T1000 (cell line): ENCODE data around the gene KRTAP12-3.
"Not testable (repeated sequence)": the region's sequence is repeated elsewhere in the genome, so short reads cannot be mapped to it uniquely, and the experiment has no call there.

Source experiments
- DNase-seq: peaks from one replicate; lab custom pipeline; 2025; ENCODE audit warnings: mixed read lengths; lab: John Stamatoyannopoulos, UW

KRTAP12-3 gene

DNA sequence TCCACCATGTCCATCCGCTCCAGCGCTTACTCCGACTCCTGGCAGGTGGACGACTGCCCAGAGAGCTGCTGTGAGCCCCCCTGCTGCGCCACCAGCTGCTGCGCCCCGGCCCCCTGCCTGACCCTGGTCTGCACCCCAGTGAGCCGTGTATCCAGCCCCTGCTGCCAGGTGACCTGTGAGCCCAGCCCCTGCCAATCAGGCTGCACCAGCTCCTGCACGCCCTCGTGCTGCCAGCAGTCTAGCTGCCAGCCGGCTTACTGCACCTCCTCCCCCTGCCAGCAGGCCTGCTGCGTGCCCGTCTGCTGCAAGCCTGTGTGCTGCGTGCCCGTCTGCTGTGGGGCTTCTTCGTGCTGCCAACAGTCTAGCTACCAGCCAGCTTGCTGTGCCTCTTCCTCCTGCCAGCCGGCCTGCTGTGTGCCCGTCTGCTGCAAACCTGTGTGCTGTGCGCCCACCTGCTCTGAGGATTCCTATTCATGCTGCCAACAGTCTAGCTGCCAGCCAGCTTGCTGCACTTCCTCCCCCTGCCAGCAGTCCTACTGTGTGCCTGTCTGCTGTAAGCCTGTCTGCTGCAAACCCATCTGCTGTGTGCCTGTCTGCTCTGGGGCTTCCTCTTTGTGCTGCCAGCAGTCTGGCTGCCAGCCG lies 30.4 kb upstream of the KRTAP12-3 start:
- DNase-seq = not testable (repeated sequence)

DNA sequence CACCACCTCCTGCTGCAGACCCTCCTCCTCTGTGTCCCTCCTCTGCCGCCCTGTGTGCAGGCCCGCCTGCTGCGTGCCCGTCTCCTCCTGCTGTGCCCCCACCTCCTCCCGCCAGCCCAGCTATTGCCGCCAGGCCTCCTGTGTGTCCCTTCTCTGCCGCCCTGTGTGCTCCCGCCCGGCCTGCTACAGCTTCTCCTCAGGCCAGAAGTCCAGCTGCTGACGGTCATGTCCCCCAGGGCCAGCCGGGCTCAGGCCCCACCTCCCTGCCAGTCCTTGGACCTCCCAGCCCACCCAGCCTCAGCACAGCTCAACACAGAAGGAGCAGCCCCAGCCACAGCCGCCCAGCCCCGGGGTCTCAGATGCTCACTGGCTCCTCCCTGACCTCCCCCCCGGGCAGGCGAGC lies 29.9 kb upstream of the KRTAP12-3 start:
- DNase-seq = not testable (repeated sequence)

DNA sequence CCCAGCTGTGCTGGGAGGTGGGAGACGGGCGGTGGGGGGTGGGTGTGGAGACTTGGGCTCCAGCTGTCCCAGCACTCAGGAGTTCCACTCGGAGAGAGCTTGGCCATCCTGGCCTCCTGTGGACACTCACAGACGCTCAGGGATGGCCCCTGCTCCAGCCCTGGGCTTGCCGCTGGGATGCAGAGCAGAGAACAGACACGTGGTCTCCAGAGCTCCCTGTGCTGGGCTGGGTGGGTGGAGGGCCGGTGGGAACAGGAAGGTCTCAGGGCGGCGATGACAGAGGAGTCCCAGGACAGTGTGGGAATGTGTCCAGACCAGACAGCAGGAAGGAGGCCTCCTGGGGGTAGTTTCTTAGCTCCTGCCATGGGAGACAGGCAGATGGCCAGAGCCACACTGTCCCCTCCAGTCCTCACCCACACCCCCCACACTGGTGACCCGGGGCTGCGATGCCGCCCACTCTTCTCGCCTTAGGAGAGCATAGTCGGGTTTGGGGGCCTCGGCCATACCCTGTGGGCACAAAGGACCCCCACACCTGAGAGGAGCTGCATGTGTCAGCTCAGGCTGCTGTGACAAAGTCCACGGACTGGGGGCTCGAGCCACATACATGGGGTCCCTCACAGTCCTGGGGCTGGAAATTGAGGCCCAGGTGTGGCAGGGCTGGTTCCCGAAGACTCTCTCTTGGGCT lies 28.9 kb upstream of the KRTAP12-3 start:
- DNase-seq = no peak

DNA sequence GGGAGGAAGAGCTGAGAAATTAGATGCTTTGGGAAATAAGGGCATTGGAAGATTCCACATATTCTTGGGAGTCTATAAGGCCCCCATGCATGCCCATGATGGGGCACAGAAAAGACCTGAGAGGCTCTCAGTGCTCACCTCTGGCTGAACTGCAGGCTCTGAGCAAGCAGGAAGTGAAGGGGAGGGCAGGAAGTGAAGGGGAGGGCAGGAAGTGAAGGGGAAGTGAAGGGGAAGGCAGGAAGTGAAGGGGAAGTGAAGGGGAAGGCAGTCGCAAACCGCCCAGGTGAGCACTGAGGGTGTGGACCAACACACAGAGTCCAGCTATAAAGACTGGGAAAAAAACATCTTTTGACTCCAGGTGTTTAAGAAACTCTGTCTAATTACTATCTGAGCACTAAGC lies 27.3 kb upstream of the KRTAP12-3 start:
- DNase-seq = no peak

DNA sequence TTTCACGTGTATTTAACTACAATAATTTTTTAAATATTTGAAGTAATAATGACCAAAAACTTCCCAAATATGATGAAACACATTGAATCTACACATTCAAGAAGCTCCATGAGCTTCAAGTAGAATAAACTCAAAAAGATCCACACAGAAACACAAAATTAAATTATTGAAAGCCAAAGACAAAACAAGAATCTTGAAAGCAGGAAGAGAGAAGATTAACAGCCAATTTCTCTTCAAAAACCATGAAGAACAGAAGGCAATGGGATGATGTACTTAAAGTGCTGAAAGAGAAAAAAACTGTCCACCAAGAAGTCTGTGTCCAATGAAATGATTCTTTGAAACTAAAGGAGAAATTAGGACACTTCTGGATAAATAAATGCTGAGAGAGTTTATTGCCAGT lies 25.7 kb upstream of the KRTAP12-3 start:
- no peak for DNase-seq

DNA sequence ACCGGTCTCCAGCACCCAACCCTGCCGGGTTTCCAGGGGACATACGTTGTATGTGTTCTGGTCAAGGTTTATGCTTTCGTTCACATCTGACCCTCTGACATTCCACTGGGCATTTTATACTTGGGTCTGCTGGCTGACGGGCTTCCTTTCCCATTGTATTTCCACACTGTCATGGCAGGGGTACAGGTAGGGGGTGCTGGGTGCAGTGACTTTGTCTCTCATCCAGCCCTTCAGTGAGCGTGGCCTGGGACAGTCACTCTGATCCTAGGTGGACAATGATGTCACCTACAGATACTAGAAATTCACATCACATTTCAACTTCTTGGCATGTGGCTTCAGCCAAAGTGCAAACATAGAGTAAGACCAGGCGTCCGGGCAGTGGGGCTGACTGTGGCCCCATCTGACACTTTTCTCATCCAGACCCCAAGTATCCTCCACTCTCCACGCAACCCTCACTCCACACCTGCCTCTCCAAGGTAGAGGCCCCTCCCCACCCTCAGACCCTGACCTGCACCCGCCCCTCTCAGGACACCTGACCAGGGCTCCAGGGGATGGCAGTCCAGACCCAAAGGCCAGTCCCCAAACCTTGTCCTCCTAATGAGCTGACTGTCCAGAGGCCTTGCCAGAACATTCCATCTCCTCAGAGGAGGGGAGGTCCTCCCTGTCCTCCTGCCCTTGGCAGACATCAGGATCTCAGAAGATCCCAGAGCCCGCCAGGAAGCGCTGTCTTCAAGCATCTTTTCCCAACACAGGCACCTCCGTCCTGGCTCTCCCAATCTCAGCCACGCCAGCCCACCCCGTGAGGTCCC lies 21.3 kb upstream of the KRTAP12-3 start:
- DNase-seq = no peak

DNA sequence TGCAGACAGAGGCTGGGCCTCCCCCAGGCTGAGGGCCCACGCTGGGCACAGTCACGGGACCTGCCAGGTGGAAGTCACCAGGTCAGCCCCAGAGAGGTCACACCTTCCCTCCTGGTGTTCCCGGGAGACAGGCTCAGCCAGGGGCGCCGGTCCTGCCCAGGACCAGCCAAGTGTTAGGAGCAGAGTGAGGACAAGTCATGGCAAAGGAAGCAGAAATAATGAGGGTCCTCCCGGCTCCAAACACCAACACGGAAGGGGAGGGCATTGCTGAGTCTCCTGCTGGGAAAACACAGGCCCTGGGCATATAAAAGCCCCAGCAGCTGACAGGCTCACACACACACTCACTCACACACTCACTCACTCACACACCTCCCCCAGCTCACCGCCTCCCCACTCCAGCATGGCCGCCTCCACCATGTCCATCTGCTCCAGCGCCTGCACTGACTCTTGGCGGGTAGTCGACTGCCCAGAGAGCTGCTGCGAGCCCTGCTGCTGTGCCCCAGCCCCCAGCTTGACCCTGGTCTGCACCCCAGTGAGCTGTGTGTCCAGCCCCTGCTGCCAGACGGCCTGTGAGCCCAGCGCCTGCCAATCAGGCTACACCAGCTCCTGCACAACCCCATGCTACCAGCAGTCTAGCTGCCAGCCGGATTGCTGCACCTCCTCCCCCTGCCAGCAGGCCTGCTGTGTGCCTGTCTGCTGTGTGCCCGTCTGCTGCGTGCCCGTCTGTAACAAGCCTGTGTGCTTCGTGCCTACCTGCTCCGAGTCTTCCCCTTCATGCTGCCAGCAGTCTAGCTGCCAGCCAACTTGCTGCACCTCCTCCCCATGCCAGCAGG lies 20.5 kb upstream of the KRTAP12-3 start, which contains the start of gene KRTAP10-10:
TSS of gene KRTAP10-10 (plus strand) at position 339 of the 833 bp plus-strand sequence. CDS start at position 401, 62 bp downstream.
- DNase-seq = no peak

DNA sequence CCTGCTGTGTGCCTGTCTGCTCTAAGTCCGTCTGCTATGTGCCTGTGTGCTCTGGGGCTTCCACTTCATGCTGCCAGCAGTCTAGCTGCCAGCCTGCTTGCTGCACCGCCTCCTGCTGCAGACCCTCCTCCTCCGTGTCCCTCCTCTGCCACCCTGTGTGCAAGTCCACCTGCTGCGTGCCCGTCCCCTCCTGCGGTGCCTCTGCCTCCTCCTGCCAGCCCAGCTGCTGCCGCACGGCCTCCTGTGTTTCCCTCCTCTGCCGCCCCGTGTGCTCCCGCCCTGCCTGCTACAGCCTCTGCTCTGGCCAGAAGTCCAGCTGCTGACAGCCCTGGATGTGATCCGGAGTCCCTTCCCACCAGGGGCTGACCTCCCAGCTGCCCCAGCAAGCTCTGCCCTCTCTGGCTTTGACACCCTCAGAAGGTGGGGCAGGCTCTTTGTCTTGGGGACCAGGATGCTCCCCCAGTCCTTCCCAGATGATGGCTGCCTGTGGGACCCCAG lies 19.8 kb upstream of the KRTAP12-3 start:
- DNase-seq = not testable (repeated sequence)

DNA sequence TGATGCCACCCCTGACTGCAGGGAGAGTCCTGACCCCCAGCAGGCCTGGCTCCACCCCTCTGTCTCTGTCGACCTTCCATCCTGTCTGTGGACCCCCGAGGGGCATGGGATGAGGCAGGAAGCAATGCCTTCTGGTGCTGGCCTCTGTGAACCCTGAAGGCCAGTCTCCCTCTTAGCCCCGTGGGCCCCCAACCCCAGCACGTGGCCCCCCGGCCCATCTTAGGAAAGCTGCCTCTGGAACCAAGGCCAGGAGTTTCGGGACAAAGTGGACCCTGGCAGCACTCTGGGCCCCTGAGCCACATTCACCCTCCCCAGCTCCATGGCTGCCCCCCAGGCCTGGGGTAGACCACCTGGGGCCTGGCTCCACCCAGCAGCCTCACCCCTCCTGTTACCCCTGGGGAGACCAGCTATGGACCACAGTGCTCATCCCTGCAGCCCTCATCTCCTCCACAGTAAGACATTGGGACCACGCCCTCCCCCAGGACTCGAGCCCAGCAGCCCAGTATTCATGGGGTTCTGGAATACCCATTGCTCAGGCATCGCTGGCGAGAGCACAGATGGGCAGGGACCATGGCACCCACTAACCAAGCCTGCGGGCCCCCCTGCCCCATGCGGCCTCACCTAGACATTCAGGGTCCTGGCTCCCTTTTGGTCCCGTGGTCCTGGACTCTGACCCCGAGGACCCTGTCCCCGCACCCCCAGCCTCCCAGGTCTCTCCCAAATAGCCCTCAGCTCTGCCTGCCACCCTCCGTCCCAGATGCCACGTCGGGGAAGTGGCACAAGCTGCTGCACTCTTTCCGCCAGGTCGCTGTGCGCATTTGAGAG lies 19.0 kb upstream of the KRTAP12-3 start:
- not testable (repeated sequence) for DNase-seq

DNA sequence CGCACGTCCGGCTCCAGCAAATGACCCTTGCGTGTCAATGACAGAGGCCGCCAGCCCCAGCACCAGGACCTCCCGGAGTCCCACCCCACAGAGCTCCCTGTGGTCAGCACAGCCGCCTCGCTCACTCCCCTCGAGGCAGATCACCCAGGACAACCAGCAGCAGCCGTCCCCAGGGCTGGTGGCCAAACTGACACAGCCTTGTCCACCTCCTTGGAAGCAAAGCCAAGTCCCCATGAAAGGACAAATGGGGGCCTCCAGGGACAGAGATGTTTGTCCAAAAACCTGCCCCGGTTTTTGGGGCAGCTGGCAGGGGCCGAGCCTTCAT lies 18.4 kb upstream of the KRTAP12-3 start:
- no peak for DNase-seq

DNA sequence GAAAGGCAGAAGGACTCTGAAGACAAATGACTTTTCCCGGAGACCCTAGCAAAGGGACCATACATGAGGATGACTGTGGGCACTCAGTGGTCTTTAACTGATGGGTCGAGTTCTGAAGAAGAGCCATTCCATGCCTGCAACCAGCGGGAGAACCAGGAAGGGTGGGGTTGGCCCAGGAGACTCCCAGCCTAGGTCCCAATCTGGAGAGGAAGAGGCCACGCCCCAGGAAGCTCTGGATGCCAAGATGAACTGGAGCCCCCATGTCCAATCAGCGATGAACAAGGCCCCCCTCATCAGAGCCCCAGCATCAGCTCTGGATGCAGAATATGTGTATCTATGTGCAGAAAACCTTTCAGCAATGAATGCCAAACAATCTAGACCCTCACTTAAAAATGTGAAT lies 17.0 kb upstream of the KRTAP12-3 start:
- DNase-seq = no peak

DNA sequence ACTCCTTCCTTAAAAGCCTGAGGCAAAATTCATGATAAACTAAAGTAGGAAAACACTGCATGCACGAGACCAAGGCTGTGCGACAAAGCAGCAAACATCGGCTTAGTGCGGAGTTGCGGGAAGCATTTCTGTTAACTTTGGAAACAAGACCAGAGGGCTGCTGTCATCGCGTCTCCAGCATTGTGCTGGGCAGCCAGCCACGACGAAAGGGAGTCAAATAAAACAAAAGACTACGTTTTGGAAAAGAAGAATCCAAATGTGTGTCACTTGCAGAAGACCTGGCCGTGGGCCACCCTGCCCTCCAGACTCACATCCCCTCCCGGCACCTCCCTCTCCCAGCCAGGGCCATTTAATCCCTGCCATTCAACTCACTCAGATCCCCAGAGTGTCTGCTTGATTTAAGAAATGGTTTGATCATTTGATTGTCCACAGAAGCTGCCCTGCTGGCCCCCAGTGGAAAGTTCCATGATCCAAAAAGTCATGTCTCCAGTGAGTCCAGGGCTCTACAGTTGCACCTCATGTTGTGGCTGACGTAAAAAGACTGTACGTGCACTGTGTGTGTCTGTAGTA lies 13.9 kb upstream of the KRTAP12-3 start:
- no peak for DNase-seq

DNA sequence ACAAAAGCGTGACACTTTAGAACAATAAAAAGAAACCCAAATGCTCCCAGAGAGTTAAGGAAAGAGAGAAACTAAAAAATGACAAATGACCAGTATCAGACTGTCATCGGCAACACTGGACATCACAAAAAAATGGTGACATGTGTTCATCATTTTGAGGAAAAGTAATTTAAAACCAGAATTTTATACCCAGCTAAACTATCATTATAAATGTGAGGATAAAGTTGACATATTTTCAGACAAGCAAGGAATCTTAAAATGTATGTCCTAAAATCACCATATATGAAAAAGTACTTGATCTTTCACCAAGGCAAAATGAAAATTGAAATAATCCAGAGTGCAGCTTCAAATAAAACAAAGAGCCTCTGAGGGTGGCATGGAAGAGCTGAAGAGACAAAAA lies 12.9 kb upstream of the KRTAP12-3 start:
- DNase-seq = no peak

DNA sequence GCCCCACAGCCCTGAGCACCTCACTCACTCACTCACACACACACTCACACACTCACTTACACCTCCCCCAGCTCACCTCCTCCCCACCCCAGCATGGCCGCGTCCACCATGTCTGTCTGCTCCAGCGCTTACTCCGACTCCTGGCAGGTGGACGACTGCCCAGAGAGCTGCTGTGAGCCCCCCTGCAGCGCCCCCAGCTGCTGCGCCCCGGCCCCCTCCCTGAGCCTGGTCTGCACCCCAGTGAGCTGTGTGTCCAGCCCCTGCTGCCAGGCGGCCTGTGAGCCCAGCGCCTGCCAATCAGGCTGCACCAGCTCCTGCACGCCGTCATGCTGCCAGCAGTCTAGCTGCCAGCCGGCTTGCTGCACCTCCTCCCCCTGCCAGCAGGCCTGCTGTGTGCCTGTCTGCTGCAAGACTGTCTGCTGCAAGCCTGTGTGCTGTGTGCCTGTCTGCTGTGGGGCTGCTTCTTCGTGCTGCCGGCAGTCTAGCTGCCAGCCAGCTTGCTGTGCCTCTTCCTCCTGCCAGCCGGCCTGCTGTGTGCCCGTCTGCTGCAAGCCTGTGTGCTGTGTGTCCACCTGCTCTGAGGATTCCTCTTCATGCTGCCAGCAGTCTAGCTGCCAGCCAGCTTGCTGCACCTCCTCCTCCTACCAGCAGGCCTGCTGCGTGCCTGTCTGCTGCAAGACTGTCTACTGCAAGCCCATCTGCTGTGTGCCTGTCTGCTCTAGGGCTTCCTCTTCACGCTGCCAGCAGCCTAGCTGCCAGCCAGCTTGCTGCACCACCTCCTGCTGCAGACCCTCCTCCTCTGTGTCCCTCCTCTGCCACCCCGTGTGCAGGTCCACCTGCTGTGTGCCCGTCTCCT lies 11.1 kb upstream of the KRTAP12-3 start, which contains the start of gene KRTAP10-11:
TSS of gene KRTAP10-11 (plus strand) at position 49 of the 856 bp plus-strand sequence. CDS start at position 94, 45 bp downstream.
- DNase-seq = not testable (repeated sequence)

DNA sequence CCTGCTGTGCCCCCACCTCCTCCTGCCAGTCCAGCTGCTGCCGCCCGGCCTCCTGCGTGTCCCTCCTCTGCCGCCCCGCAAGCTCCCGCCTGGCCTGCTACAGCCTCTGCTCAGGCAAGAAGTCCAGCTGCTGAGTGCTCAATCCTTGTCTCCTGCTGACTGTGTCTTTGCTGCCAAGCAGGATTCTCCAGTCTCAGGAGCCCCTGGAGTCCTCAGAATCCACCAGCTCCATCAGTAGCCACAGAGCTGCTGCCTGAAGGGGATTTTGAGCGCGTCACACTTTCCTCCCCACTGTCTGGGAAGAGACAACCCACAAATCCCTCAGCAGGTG lies 10.5 kb upstream of the KRTAP12-3 start:
- no peak for DNase-seq

DNA sequence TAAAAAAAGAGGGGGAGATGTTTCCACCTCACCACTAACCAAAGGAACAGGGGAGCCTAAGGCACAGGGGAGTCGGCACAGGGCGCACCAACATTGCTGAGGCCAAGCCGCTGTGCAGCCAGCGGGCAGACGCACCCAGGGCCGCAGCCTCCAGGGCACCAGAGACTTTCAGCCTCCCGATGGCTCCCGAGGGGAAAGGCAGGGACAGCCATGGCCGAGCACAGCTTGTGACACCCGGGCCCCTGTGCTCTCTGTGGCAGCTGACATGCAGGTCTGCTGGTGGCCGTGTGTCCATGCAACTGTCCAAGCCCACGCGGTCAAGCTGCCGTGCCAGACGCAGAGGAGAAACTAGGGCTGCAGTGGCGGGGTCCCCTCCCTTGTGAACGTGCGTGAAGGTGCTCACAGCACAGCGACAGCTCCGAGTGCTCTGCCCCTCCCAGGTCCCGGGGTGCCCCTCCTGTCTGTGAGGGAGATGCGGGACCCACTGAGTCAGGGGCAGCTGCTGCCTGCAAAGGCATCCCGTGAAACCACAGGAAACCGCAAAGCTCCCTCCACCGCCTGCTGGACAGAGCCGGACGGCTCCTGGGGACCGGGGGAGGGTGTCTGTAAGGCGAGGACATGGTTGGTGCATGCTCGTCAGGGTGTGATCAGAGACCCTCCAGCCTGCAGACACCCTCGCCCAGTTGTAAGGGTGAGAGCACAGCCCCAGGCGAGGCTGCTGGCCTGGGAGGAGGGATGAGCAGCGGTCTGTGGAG lies 9.0 kb upstream of the KRTAP12-3 start:
- DNase-seq = no peak

DNA sequence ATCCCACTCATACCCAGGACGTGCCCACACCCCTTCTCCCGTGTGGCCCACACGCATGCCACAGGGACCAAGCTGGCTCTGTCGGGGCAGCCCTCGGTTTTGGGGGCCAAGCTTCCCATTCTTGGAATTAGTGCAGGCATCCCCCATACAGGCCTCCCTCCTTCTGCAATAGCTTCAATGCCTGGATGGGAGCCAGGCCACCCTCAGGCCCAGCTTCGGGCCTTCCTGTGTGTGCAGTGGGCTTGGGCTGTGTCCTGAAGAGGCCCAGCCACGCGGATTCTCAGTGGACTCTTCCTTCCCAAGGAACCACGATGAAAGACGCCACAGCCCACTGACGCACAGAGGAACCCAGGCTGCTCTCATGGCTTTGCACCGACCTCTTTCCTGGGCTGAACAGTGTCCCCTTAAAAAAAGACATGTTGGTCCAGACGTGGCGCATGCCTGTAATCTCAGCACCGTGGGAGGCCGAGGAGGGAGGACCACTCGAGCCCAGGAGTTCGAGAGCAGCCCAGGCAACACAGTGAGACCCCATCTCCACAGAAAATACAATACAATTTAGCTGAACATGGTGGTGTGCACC lies 8.1 kb upstream of the KRTAP12-3 start:
- DNase-seq = no peak

DNA sequence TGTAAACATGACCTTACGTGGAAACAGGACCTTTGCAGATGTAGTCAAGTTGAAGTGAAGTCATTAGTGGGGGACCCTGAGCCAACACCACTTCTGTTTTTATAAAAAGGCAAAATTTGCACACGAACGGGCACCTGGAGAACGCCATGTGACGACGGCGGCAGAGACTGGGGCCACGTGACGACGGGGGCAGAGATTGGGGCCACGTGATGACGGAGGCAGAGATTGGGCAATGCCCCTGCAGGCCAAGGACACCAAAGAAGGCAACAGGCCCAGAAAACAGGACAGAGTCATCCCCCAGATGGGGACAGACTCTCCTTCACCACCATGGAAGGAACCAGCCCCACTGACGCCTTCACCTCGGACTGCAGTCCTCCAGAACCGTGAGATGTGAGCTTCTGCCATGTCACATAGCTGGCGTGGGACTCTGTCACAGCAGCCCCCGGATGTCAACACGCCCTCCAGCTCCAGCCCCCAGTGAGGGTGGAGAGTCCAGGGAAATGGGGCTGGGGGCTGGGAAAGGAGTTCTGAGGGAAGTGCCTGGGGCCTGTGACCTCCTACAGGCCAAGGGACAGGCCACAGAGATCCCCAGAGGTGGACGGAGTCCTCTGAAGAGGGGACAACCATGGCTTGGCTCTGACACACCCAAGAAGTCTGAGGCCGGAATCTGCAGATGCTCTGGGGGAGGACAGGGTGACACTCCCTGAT lies 7.3 kb upstream of the KRTAP12-3 start:
- no peak for DNase-seq
